Fibroblast of pulmonary artery (primary cell): ENCODE data around the gene FAM151A.

Experiments
- DNase-seq: peaks from one replicate; pipeline ENCODE4 v3.0.0-alpha.2; 2010; ENCODE audit warnings: low read depth
- H3K4me3 ChIP-seq: replicated peaks from 2 replicates; pipeline ENCODE4 v1.5.1; 2011; ENCODE audit warnings: low read depth, mild to moderate bottlenecking, control low read depth, low read length, moderate library complexity
- CTCF ChIP-seq: IDR thresholded peaks from 2 replicates; pipeline ENCODE4 v1.5.1; 2011; ENCODE audit warnings: mild to moderate bottlenecking, control low read depth, low read length, inconsistent platforms; ENCODE audit errors: missing control alignments

The FAM151A gene

GRCh38 chr1:54594463-54594862 lies 28.9 kb downstream of the FAM151A start:
- no peak for DNase-seq
- no peak overlapping the region for H3K4me3 ChIP-seq
- TF ChIP-seq CTCF, result no peak

GRCh38 chr1:54593571-54594160 lies 29.7 kb downstream of the FAM151A start:
- H3K4me3 ChIP-seq, result no peak overlapping the region
- DNase-seq, result no peak
- no peak for TF ChIP-seq CTCF

- no peak overlapping the region for H3K4me3 ChIP-seq
- no peak for DNase-seq
- TF ChIP-seq CTCF, result no peak
Observed at GRCh38 chr1:54591127-54591756, 32.1 kb downstream of the FAM151A start.

- no peak overlapping the region for H3K4me3 ChIP-seq
- TF ChIP-seq CTCF, result no peak
- DNase-seq, result no peak
Observed at GRCh38 chr1:54588377-54588776, 34.9 kb downstream of the FAM151A start.

- TF ChIP-seq CTCF, result no peak
- DNase-seq, result no peak
Observed at GRCh38 chr1:54585181-54586066, 37.9 kb downstream of the FAM151A start.

DNA sequence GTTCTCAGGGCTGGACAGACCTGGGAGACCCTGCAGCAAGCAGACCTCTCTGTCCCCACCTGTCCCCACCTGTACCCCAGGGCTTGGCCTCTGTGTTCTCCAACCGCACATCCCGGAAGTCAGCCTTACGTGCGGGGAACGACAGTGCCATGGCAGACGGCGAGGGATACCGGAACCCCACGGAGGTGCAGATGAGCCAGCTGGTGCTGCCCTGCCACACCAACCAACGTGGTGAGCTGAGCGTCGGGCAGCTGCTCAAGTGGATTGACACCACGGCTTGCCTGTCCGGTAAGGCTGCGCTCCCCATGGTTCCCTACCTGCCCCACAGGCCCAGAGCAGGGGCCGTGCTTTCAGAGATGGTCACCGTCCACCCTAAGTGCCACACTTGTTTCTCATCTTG lies 38.8 kb downstream of the FAM151A start:
- TF ChIP-seq CTCF, result no peak
- DNase-seq, result no peak
- no peak overlapping the region for H3K4me3 ChIP-seq

More at GRCh38 chr1:54585181-54586066, 37.9 kb downstream of the FAM151A start:
- no peak overlapping the region for H3K4me3 ChIP-seq
